AG04449 (cell line): ENCODE measurements around the gene BUD13.
A peak's percentile ranks its signal among the peaks of the same experiment; 100 is the strongest.

Source experiments
- CTCF ChIA-PET: fragments of 350-600 bp; formaldehyde crosslinking; extraction: SDS; loops from one replicate; lab custom pipeline; 2021; ENCODE audit warnings: antibody characterized with exemption; lab: Yijun Ruan, JAX
- POLR2A ChIA-PET: fragments of 400-600, 350-600 bp; formaldehyde crosslinking; extraction: SDS; loops from one replicate; lab custom pipeline; 2020; ENCODE audit warnings: antibody characterized with exemption, inconsistent platforms; lab: Yijun Ruan, JAX
- DNase-seq: peaks from one replicate; pipeline ENCODE4 v3.0.0-alpha.2; 2010; ENCODE audit warnings: low read depth, low spot score
- H3K4me3 ChIP-seq: 2 replicates; pipeline ENCODE4 v1.5.1; 2011; ENCODE audit warnings: low read depth, mild to moderate bottlenecking, control low read depth, low read length
- CTCF ChIP-seq: IDR thresholded peaks from one replicate; pipeline ENCODE4 v1.5.1; 2011; ENCODE audit warnings: mild to moderate bottlenecking, moderate library complexity, low read length, control low read depth, inconsistent platforms; ENCODE audit not compliant: insufficient read depth; ENCODE audit errors: missing control alignments

Gene BUD13

GRCh38 chr11:116772443-116773202 lies at the start of gene BUD13:
BUD13 (minus strand) TSS chr11:116772987; CDS start chr11:116772964, 23 bp downstream.
- no peak for DNase-seq
- peak within 1 kb of the TSS; percentile 78 for H3K4me3 ChIP-seq
- CTCF ChIA-PET = interaction anchor here (1.8 to 2.9 kb wide), 3 partner anchors 18 to 334 kb away, joined by 8 to 17 read pairs (median 9); partner anchors contain the start of gene APOA5
- no peak for TF ChIP-seq CTCF
- POLR2A ChIA-PET = no interaction called here

DNA sequence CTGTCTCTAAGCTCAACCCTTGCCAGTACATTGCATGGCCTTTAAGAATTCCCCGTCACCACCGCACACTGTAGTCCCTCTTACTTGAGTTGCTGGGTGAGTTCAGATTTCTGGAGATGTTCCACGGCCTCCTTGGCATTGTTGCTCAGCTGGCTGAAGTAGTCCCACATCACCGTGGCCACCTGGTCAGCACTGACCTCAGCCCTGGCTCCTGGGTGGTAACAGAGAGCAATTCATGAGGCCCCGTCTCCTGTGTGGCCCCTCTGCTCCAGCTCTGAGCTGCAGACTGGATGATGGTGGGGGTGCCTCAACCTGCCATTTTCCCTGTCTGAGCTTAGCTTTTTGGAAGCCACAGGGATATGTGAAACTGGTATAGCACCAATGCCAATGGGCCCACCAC lies 49.8 kb upstream of the BUD13 start:
- no peak for DNase-seq
- ChIA-PET CTCF (interaction anchor here (0.9 to 3.3 kb wide), 4 partner anchors 9 to 284 kb away, joined by 3 to 24 read pairs (median 6); partner anchors contain the start of genes APOA1 and APOA5), POLR2A (no interaction called here)
- no peak overlapping the region for H3K4me3 ChIP-seq
- no peak for TF ChIP-seq CTCF

DNA sequence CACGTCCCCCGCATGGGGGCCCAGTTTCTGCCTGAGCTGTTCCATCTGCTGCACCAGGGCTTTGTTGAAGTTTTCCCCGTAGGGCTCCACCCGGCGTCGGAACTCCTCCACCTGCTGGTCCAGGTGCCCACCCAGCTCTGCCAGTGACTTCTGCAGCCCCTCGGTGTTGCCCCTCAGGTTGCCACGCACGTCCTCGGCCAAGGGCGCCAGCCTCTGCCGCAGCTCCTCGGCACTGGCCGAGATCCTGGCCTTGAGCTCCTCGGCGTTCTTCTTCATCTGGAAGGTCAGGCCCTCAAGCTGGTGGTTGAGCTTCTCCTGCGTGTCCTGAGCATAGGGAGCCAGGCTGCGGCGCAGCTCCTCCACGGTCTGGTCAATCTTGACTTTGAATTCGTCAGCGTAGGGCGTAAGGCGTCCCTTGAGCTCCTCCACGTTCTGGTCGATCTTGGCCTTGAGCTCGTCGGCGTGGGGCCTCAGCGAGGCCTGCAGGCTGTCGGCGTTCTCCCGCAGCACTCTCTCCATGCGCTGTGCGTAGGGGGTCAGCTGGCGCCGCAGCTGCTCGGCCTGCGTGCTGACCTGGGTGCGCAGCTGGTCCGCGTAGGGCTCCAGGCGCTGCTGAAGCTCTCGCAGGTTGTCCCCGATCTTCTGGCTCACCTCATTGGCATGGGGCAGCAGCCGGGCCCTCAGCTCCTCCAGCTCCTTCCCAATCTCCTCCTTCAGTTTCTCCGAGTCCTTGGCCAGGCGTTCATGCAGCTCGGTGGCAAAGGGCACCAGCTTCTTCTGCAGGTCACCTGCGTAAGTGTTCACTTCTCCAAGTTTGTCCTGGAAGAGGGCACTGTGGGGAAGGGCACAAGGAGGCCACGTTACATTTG lies 48.5 kb upstream of the BUD13 start:
- ChIA-PET POLR2A (interaction anchor here (0.5 kb wide), 1 partner anchor 17 kb away, joined by 3 read pairs; no protein-coding TSS in a partner anchor), CTCF (interaction anchor here (0.9 to 3.3 kb wide), 5 partner anchors 14 to 285 kb away, joined by 3 to 24 read pairs (median 5); partner anchors contain the start of genes APOA1 and APOA5)
- no peak overlapping the region for H3K4me3 ChIP-seq
- TF ChIP-seq CTCF = no peak
- no peak for DNase-seq

GRCh38 chr11:116819049-116819448 lies 46.3 kb upstream of the BUD13 start:
- no peak for TF ChIP-seq CTCF
- ChIA-PET POLR2A (no interaction called here), CTCF (no interaction called here)
- no peak for DNase-seq
- H3K4me3 ChIP-seq = no peak overlapping the region

DNA sequence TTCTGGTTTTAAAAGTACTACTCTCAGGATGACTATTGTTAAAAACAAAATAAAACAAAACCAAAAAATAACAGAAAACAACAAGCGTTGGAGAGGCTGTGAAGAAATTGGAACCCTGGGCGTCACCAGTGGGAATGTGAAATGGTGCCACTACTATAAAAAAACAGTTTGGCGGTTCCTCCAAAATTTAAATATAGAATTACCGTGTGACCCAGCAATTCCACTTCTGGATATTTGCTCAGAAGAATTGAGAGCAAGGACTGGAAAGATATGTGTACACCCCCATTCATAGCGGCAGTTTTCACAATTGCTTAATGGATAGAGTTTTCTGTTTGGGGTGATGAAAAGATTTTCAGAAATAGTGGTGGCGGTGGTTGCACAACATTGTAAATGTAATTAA lies 41.7 kb upstream of the BUD13 start:
- no peak for DNase-seq
- ChIA-PET CTCF (interaction anchor here (1.0 to 2.7 kb wide), 3 partner anchors 8 to 23 kb away, joined by 3 to 25 read pairs (median 3); partner anchors contain the start of genes APOA4 and APOA5), POLR2A (no interaction called here)
- H3K4me3 ChIP-seq = no peak overlapping the region
- no peak for TF ChIP-seq CTCF
